ENCODE results near the gene PGAP3. TPM values are rescaled to one million over a fixed set of nuclear protein-coding genes. Genes with fewer than 3 reads are reported as not detected.

PGAP3 gene
- total RNA-seq, 1 experiment from 2014 or later = 29.0 TPM

DNA sequence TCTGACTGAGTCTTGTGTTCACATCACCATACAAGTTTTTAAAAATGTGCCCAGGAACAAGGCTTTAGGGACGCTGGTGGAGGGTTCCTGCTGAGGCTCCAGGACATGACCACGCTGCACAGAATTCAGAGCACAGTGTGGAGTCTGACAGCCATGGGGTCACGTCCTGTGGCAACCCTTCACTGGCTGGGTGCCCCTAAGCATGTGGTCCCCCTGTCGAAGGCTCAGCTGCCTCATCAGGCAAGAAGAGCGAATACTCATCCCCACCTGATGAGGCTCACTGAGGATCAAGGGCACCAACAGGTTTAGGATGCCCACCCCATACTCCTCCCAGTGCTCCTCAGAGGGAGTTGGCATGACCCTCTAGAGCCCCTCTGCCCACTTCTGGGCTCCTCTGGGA lies 13.7 kb downstream of the PGAP3 start:
- H3K27me3 ChIP-seq (ENCODE audit: insufficient read depth, low read length) = no peaks in the 10 kb centered on the region
- no peaks in the 10 kb centered on the region for H3K9me3 ChIP-seq (ENCODE audit: control insufficient read depth, low read depth, low read length)
- no peaks in the 10 kb centered on the region for H3K79me2 ChIP-seq (ENCODE audit: insufficient read depth, low read length)
- peaks cover 0 to 3% (median 3%) of the 10 kb centered on the region in 3 experiments; a peak in 3 of 7 replicates for H3K36me3 Mint-ChIP-seq (ENCODE audit: insufficient read depth in 1 of 3, low read depth in 3 of 3)
- no peaks in the 10 kb centered on the region for H4K20me1 ChIP-seq (ENCODE audit: control insufficient read depth, insufficient read depth, insufficient read length)
- no peak overlapping the region for H3K18ac ChIP-seq (ENCODE audit: insufficient read length, low read depth, low read length)
- no peak overlapping the region for H2BK15ac ChIP-seq (ENCODE audit: low read depth, low read length)
- H2BK20ac ChIP-seq (ENCODE audit: low read depth, low read length, poor library complexity, severe bottlenecking) = no peak overlapping the region
- peaks cover 25% of the 10 kb centered on the region for H3K27me3 Mint-ChIP-seq (ENCODE audit: low read depth)
- no peak overlapping the region for H2AK5ac ChIP-seq (ENCODE audit: insufficient read length, low read length)
- H2BK12ac ChIP-seq (ENCODE audit: insufficient read length, low read depth, low read length) = no peak overlapping the region
- no peak overlapping the region for H4K5ac ChIP-seq (ENCODE audit: insufficient read length, low read depth, low read length)
- H2BK120ac ChIP-seq (ENCODE audit: low read depth, low read length, poor library complexity, severe bottlenecking) = no peak overlapping the region
- H3K4ac ChIP-seq (ENCODE audit: low read depth, low read length) = no peak overlapping the region
- no peak for DNase-seq
- no peak overlapping the region for H4K91ac ChIP-seq (ENCODE audit: insufficient read length, low read depth, low read length)
- no peak overlapping the region for H3K27ac ChIP-seq (ENCODE audit: insufficient read length, low read depth, low read length)
- no peak overlapping the region; the same call in 1 of the 2 replicates for H3K14ac ChIP-seq (ENCODE audit: insufficient read depth, low read length)
- H3K23me2 ChIP-seq (ENCODE audit: insufficient read length, low read depth, low read length, poor library complexity, severe bottlenecking) = no peaks in the 10 kb centered on the region
- no peak overlapping the region for H3T11ph ChIP-seq (ENCODE audit: low read length)
- no peak overlapping the region for H3K27ac Mint-ChIP-seq
- no peaks in the 10 kb centered on the region for H3K79me1 ChIP-seq (ENCODE audit: insufficient read depth, low read depth, low read length, poor library complexity, severe bottlenecking)
- H3K4me1 ChIP-seq (ENCODE audit: insufficient read depth, low read length) = no peaks in the 10 kb centered on the region
- H3K23ac ChIP-seq (ENCODE audit: insufficient read length, low read depth, low read length) = no peak overlapping the region
- no peak overlapping the region for H3K4me3 Mint-ChIP-seq
- H4K8ac ChIP-seq (replicated peaks; ENCODE audit: insufficient read length, low read depth, low read length) = no peak overlapping the region
- H3K9me3 Mint-ChIP-seq = no peaks in the 10 kb centered on the region
- H3K56ac ChIP-seq (ENCODE audit: insufficient read length, low read depth, low read length) = no peak overlapping the region
- H2BK5ac ChIP-seq (ENCODE audit: insufficient read length, low read length) = no peak overlapping the region
- no CpG with 5 or more reads among the region's 5 CpGs for WGBS (ENCODE audit: extremely low coverage, insufficient read length, low lambda C conversion rate)
- H3K9ac ChIP-seq (ENCODE audit: extremely low read depth, insufficient read length, low read length) = no peak overlapping the region
- H3K4me1 Mint-ChIP-seq = peaks cover 31 to 33% of the 10 kb centered on the region in 2 experiments
- TF ChIP-seq, protein P1, sequence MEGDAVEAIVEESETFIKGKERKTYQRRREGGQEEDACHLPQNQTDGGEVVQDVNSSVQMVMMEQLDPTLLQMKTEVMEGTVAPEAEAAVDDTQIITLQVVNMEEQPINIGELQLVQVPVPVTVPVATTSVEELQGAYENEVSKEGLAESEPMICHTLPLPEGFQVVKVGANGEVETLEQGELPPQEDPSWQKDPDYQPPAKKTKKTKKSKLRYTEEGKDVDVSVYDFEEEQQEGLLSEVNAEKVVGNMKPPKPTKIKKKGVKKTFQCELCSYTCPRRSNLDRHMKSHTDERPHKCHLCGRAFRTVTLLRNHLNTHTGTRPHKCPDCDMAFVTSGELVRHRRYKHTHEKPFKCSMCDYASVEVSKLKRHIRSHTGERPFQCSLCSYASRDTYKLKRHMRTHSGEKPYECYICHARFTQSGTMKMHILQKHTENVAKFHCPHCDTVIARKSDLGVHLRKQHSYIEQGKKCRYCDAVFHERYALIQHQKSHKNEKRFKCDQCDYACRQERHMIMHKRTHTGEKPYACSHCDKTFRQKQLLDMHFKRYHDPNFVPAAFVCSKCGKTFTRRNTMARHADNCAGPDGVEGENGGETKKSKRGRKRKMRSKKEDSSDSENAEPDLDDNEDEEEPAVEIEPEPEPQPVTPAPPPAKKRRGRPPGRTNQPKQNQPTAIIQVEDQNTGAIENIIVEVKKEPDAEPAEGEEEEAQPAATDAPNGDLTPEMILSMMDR (conservative IDR thresholded peaks at IDR 0.05) = no peak
- no peak overlapping the region for H3K4me2 ChIP-seq (ENCODE audit: insufficient read depth, insufficient read length, low read length)
- no peak overlapping the region for H2AFZ ChIP-seq (ENCODE audit: low read length)
